K562 (cell line): Measurements from ENCODE around the gene TBC1D7. TPM values are rescaled to one million over a fixed set of nuclear protein-coding genes. Genes with fewer than 3 reads are reported as not detected.

Experiments used
- CXXC5 ChIP-seq: fragments of 250-450 bp; sonication (Bioruptor Pico); IDR thresholded peaks from 2 replicates; pipeline ENCODE4 v1.8.0; 2022; ENCODE audit warnings: inconsistent platforms, mild to moderate bottlenecking, moderate library complexity
- ETV1 ChIP-seq: fragments of 450-650 bp; conservative IDR thresholded peaks from 2 replicates; pipeline ENCODE4 v1.6.1; 2016; ENCODE audit warnings: missing genetic modification characterization, control low read depth, low read depth, missing compliant biosample characterization
- FOXK2 ChIP-seq, 2 experiments: fragments of 450-650 bp; IDR thresholded peaks in 1 of 2; conservative IDR thresholded peaks in 1 of 2; 2 replicates each; pipeline ENCODE4 v1.6.1; 2016; ENCODE audit warnings: low read depth in 2 of 2, mild to moderate bottlenecking in 1 of 2
- HDAC3 ChIP-seq: fragments of 450-650 bp; IDR thresholded peaks from 2 replicates; pipeline ENCODE4 v1.6.1; 2018; ENCODE audit warnings: borderline replicate concordance, mild to moderate bottlenecking, moderate library complexity; ENCODE audit not compliant: partially characterized antibody
- MEF2D ChIP-seq: conservative IDR thresholded peaks from 2 replicates; pipeline ENCODE4 v1.6.1; 2016; ENCODE audit warnings: low read depth, missing genetic modification characterization, missing compliant biosample characterization
- MEIS2 ChIP-seq: fragments of 450-650 bp; IDR thresholded peaks from 2 replicates; pipeline ENCODE4 v1.6.1; 2014; ENCODE audit warnings: mild to moderate bottlenecking; ENCODE audit not compliant: partially characterized antibody
- MXI1 ChIP-seq: IDR thresholded peaks from 2 replicates; pipeline ENCODE4 v1.6.1; 2011; ENCODE audit warnings: low read depth, mild to moderate bottlenecking, improper control_type of control experiment, low read length
- NCOA6 ChIP-seq: fragments of 450-650 bp; IDR thresholded peaks from 2 replicates; pipeline ENCODE4 v1.6.1; 2017; ENCODE audit warnings: mild to moderate bottlenecking
- NFE2 ChIP-seq: IDR thresholded peaks from 2 replicates; pipeline ENCODE4 v1.6.1; 2014; ENCODE audit warnings: antibody characterized with exemption, low read depth
- PTRF ChIP-seq: fragments of 450-650 bp; IDR thresholded peaks from 2 replicates; pipeline ENCODE4 v1.6.1; 2016; ENCODE audit warnings: mild to moderate bottlenecking, missing genetic modification characterization, missing compliant biosample characterization
- RERE ChIP-seq: sonication (generic); formaldehyde crosslinking; IDR thresholded peaks from 2 replicates; pipeline ENCODE4 v1.8.0; 2023; ENCODE audit warnings: missing genetic modification reagents, mild to moderate bottlenecking, borderline replicate concordance
- SIX5 ChIP-seq, 2 experiments: IDR thresholded peaks; 2 replicates each; pipeline ENCODE4 v1.6.1; 2011; ENCODE audit warnings: low read length in 2 of 2, borderline replicate concordance in 1 of 2, low read depth in 1 of 2, mild to moderate bottlenecking in 1 of 2, moderate library complexity in 1 of 2; ENCODE audit not compliant: insufficient read depth in 1 of 2
- SRSF9 ChIP-seq: fragments of 200-400 bp; formaldehyde crosslinking; IDR thresholded peaks from 2 replicates; pipeline ENCODE4 v1.6.1; 2017; ENCODE audit warnings: low read depth, low read length, borderline replicate concordance
- TAL1 ChIP-seq: fragments of 450-650 bp; IDR thresholded peaks from 2 replicates; pipeline ENCODE4 v1.6.1; 2016; ENCODE audit warnings: mild to moderate bottlenecking
- ZNF143 ChIP-seq: sonication (generic); formaldehyde crosslinking; IDR thresholded peaks from 2 replicates; pipeline ENCODE4 v1.9.0; 2022; ENCODE audit warnings: mild to moderate bottlenecking, missing genetic modification reagents
- ZNF316 ChIP-seq: fragments of 450-650 bp; IDR thresholded peaks from 2 replicates; pipeline ENCODE4 v1.6.1; 2016
- ZNF395 ChIP-seq: fragments of 200-800 bp; sonication (Bioruptor generic); IDR thresholded peaks from 2 replicates; pipeline ENCODE4 v1.6.1; 2017; ENCODE audit warnings: missing genetic modification characterization, missing compliant biosample characterization
- ZNF57 ChIP-seq: fragments of 450-650 bp; formaldehyde crosslinking; IDR thresholded peaks from 2 replicates; pipeline ENCODE4 v1.4.0; 2020; ENCODE audit warnings: mild to moderate bottlenecking, moderate library complexity
- ZNF586 ChIP-seq: fragments of 450-650 bp; formaldehyde crosslinking; conservative IDR thresholded peaks from 2 replicates; pipeline ENCODE4 v1.4.0; 2020; ENCODE audit warnings: mild to moderate bottlenecking, moderate library complexity
- ZNF644 ChIP-seq: fragments of 200-800 bp; sonication (Bioruptor generic); IDR thresholded peaks from 2 replicates; pipeline ENCODE4 v1.6.1; 2016; ENCODE audit warnings: low read depth, missing genetic modification characterization, missing compliant biosample characterization
- ZNF740 ChIP-seq, 3 experiments: fragments of 200-800 bp in 1 of 3; sonication (Bioruptor generic) in 1 of 3; sonication (generic) in 1 of 3; formaldehyde crosslinking in 1 of 3; IDR thresholded peaks; 2 replicates each; pipeline versions ENCODE4 v1.6.1 to v1.8.0; 2016 to 2022; ENCODE audit warnings: mild to moderate bottlenecking in 2 of 3, missing compliant biosample characterization in 2 of 3, missing genetic modification characterization in 2 of 3, missing genetic modification reagents in 1 of 3
- polyA plus RNA-seq, 8 experiments: library from polyadenylated mRNA; depleted of rRNA in 4 of 8; stranded (reverse) in 5 of 8; unstranded in 3 of 8; fragments of >200 nt; fragmentation: Nextera tagmentation in 2 of 8; fragmentation: Illumina TruSeq in 1 of 8; extraction: Ambion mirVana in 2 of 8; extraction: Trizol in 1 of 8; gene quantifications; 2 replicates each; pipeline versions ENCODE4 v1.2.1 to v1.2.3, GENCODE V29; 2011 to 2014; ENCODE audit warnings: inconsistent platforms in 1 of 8, missing spikeins in 1 of 8
- total RNA-seq, 7 experiments: library from RNA; depleted of rRNA in 6 of 7; stranded (reverse); fragments of >200 nt in 6 of 7; fragmentation: Illumina TruSeq in 2 of 7; extraction: Trizol in 2 of 7; gene quantifications; 2 replicates each; pipeline versions ENCODE4 v1.2.1 to v1.2.3, GENCODE V29; 2011 to 2021; ENCODE audit warnings: low replicate concordance in 1 of 7

TBC1D7 gene
- total and polyA plus RNA-seq, 9 of the 15 experiments (the other 6 are each of a cell fraction or from before 2014, with no cell fraction given), result 49.4 to 107 (median 61.1) TPM

- TF ChIP-seq ZNF586 (CRISPR knock-in tag) (no peak), SIX5 (IDR thresholded peaks at IDR 0.05; ENCODE audit: borderline replicate concordance in 1 of 2, insufficient read depth in 1 of 2, low read depth in 1 of 2, low read length in 2 of 2) (no peak), NFE2 (peak; percentile 92), HDAC3 (no peak), SRSF9 (no peak), ZNF395 (CRISPR knock-in tag) (peak; percentile 42; the same call in 1 of the 2 replicates), FOXK2 (conservative IDR thresholded peaks at IDR 0.05 in 1 of 2, IDR thresholded peaks at IDR 0.05 in 1 of 2; ENCODE audit: low read depth in 2 of 2) (0 out of 4 replicates have a peak, but pooled peaks of 1 of the 2 experiments have one; percentile 13), MEF2D (tag) (0 out of 2 replicates have a peak, but pooled peaks have one; percentile 26), PTRF (0 out of 2 replicates have a peak, but pooled peaks have one; percentile 30), RERE (CRISPR knock-in tag) (no peak), NCOA6 (no peak), ZNF143 (CRISPR knock-in tag) (no peak), CXXC5 (CRISPR knock-in tag) (peak; percentile 28; the same call in 1 of the 2 replicates), ZNF644 (peak; percentile 43; the same call in 1 of the 2 replicates), MEIS2 (peak; percentile 35), ZNF57 (no peak), MXI1 (no peak), ETV1 (tag) (peak; percentile 47), ZNF316 (peak; percentile 95), TAL1 (no peak), ZNF740 (CRISPR knock-in tag; IDR thresholded peaks at IDR 0.05) (no peak), ZNF740 (tag; IDR thresholded peaks at IDR 0.05) (peak in 1 of 2 experiments; percentile 55; a peak in 1 of 4 replicates)
Observed at GRCh38 chr6:13307508-13307995, 20.8 kb downstream of the TBC1D7 start (continued).
